ENCODE measurements around the gene ZBTB12.

ZBTB12 gene

DNA sequence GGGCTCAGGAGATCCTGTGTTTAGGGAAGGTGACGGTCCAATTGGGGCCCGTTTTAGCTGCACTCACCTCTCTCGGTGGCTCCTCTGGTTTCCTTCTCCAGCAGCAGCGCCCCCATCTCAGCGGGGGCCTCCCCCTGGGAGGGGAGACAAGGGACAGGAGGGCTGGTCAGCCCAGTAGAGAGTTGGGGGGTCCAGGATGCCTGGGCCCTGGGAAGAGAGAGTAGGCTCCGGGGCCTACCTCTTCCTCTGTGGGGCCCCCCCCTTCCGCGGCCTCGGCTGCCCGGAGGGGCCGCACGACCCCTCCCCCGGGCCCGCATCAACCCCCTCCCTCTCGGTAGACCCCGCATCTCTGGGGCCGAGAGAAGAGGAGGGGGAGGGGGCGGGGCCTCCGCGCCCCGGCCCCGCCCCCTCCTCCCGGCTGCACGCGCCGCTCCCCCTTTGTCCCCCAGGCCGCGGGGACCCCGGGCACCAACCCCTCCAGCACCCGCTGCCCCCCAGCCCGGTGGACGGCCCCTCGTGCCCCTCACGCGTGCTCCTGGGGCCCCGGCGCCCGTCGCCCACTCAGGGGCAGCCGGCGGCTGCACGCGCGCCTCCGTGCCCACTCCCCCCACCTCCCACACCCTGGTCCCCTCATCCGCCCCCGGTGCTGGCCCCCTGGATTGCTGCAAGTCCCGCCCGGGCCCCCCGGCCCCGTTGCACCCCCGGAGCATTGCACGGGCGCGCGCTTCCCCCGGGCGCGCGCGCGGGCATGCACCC lies 4.9 kb downstream of the ZBTB12 start:
- no peak for DNase-seq (ENCODE audit: low read depth)

DNA sequence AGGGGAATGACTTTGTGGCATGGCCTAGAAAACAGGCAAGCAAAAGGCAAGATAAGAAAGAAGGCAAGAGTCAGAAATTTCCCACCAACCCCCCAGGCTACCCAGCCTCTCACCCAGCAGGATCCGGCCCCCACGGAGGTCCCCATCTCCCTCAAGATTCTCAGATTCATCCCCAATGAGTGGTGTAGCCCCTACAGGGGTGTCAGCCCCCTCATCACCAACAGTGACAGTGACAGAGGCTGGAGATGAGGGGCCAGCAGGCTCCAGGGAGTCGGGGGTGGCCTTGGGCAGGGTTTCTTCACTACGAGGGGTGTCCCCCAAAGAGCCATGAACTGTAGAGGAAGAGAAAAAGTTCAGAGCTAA lies 5.4 kb downstream of the ZBTB12 start:
- no peak for DNase-seq (ENCODE audit: low read depth)

DNA sequence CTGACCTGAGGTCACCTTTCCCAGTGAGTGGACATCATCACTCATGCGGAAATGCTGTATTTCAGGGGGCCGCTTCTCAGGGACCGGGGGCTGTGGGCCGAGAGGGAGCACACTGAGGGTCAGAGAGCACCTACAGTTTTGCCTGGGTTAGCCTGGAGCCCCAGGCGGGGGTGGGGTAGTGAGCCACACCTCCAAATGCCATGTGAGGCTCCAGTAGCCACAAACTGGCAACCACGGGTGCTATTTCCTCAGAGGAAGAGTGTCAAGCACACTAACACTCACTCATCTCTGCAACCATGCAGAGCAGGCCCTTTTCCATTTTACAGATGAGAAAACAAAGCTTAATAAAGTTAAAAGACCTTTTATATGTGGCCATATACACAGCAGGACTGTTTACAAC lies 9.1 kb downstream of the ZBTB12 start:
- DNase-seq (ENCODE audit: low read depth), result no peak

DNA sequence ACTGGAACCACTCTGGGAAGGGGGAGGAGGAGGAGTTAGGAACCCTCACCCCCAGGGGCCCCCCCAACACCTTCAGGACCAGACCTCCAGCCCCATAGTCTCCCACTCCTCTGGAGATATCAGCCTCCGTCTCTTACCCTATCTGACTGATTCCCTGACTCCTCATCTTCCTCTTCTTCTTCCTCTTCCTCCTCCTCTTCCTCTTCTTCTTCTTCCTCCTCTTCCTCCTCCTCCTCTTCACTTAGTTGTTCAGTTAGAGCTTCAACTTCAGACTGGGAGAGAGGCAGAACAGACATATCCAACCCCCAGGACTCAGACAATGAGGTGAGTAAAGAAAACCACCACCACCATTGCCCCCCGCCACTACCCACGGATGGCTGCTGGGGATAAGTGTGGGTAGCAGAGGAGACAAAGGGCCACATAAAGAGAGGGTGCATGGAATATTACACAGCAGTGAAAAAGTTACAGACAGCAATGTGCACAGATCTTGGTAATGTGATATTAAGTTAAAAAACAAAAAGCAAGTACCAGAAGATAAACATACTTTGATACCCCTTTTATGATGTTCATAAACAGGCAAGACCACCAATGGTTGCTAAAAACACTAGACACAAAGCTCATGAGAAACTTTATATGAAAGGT lies 12.4 kb downstream of the ZBTB12 start:
- DNase-seq (ENCODE audit: low read depth), result no peak

DNA sequence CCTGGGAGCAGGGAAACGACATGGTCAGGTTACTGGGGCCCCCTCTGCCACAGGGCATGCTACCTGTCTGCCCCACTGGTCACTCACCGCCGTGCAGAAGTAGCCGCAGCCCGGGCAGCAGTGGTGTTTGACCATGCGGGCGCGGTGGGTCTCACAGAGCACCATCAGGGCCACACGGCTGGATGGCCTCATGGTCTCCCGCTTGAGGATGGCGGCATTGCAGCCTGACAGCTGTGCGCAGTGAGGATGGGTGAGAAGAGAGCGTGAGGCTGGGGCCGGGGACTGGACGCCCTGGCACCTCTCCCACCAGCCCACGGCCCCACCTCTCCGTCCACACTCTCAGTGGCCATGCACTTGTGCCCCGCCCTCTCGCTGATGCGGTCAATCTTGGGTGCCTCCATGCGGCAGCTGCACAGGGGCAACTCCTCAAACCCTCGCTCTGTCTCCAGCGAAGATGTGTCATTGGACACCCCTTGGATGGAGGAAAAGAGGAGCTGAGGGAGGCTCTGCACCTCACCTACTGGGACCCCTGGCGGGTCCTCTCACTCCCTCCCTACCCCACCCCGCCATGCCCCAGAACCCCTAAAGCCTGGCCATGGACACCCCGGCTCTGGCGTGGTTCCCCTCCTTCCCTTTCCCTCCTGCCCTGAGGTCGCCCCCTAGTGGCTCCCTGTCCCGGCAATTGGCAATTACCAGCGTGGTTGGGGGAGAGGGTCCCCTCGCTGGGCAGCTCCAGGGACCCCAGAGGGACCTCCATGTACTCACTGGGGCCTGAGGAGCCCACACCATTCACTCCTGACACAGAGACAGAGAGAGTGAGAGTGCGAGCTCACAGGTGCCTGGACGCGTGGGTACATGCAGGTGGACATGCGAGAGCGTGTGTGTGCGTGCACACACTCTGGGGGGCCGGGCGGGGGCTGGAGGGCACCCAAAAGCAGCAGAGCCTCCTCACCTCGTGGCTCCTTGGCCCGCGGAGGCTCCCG lies 13.3 kb downstream of the ZBTB12 start:
- DNase-seq (ENCODE audit: low read depth), result peak; percentile 32

DNA sequence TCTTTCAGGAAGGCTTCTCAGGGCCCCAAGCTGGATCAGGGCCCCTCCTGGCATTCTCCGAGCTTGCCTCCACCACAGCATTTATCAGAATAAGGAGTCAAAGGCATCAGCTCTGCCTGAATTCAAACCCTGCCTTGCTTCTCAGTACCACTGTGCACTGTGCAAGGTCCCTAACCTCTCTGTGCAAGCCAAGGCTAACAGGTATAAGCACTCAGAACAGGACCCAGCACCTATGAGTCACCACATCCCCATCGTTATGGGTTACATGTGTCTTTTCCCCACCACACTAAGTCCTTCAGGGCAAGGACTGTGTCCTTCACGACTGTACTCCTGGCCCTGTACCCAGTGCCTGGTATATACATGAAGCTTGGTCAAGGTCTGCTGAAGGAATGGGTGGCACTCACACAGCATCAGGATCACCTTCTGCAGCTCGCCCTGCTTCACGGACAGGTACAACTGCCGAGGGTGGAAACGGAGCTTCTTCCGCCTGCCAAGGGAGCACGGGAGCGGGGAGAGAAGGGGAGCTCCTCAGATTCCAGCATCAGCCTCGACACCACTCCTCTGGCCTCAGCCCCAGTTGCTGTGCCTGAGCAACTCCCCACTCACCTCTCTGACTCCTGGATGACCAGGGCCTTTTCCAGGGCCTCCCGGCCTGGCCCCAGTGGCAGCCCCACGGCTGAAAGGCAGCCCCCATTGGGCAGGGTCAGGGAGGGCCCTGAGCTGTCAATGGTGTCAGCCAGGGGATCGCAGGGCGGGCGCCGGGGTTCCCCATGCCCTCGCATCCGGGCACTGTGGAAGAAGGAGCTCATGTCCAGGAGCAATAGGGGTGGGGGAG lies 14.5 kb downstream of the ZBTB12 start:
- DNase-seq (ENCODE audit: low read depth), result no peak

DNA sequence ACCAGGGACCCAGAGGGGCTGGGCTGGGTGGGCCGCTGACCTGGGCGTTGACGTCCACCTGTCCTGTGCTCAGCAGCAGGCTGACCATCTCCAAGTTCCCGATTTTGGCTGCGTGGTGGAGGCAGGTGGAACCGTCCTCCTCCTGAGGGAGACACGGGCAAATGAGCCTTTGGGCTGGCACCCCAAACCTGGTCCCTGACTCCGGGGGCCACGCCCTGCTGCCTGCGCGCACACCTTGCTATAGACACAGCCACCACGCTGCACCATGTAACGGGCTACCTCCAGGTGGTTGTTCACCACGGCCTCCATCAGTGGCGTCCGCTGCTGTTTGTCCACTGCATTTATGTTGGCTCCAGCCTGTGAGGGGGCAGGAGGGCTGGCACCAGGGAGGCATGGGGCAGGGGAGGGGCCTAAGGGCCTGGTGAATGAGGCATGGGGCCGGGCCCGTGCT lies 15.3 kb downstream of the ZBTB12 start:
- no peak for DNase-seq (ENCODE audit: low read depth)

DNA sequence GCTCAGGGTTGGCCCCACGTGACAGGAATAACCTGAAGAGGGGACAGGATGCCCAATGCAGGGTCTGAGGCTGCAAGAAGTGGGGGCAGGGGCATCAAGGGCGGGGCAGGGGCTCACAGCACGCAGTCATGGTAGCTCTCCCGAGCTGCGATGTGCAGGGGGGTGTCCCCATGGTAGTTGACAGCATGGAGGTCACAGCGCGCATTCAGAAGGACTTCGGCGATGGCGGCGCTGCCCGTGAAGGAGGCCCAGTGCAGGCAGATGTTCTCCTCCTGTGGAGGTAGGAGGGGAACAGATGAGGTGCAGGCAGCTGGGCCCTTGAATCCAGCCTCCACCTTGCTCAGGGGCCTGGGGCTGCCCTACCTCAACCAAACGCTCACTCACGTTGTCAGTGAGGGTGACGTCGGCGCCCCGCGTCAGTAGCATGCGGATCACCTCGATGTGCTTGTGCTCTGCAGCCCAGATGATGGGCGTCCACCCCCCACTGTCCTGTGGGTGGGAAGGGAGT lies 17.3 kb downstream of the ZBTB12 start:
- DNase-seq (ENCODE audit: low read depth), result no peak

DNA sequence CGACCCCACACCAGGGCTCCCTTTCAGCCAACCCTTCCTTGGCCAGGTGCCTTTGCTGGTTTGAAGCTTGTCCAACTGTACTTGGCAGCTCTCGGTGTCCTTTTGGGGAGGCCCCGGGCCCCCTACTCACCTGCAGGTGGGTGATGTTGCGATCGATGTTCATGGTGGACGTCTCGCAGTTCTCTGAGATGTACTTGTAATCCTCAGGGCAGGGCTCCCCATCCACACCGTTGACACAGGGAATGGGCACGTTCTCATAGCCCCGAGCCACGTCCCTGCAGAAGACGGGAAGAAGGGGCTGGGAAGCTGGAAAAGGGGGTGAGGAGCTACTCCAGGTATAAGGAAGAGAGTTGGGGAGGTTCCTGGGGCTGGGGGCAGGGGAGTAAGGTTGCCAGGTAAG lies 18.2 kb downstream of the ZBTB12 start:
- DNase-seq (ENCODE audit: low read depth), result no peak

DNA sequence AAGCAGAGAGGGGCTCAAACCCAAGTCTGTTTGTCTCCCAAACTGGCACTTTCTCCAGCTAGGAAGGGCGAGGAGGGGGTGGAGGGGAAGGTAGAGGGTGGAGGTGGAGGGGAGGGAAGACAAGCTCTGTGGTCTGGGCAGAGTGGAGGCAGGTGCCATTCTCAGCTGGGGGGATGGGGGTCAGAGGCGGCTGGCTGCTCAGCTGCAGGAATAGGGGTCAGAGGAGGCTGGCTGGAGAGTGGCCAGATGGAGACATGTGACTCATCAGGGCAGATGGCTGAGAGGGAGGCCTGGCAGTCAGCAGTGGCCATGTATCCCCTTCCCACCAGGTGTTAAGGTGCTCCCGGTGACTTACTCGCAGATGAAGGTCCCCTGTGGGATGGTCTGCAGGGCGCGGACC lies 19.5 kb downstream of the ZBTB12 start:
- DNase-seq (ENCODE audit: low read depth), result no peak

DNA sequence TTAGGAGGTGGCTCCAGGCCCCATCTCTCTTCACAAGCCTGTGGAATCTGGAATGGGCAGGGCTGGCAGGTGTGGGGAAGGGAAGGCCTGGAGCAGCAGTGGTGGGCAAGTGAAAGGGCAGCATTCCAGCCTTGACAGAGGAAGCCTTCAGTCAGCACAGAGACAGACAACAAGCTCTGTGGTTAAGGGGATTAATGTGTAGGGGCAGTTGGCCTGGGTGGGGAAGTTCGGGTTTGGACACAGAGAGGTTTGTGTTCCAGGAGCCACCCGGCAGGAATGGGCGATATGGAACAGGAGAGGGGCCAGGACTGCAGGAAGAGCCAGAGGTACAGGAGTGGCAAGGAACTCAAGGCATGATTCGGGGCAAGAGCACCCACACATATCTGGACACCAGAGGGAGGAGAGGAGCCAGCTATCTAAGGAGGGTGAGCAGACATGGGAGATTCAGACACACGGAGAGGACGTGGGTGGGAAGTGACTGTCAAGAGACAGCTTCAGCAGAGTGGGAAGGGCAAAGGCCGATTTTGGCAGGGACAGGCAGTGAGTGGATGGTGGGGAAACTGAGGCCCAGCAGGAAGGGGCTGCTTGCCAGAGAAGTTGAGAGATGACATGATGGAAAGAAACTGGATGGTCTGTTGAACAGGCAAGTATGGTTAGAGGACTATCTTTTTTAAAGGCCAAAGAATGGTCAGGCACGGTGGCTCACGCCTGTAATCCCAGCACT lies 20.6 kb downstream of the ZBTB12 start:
- DNase-seq (ENCODE audit: low read depth), result no peak

DNA sequence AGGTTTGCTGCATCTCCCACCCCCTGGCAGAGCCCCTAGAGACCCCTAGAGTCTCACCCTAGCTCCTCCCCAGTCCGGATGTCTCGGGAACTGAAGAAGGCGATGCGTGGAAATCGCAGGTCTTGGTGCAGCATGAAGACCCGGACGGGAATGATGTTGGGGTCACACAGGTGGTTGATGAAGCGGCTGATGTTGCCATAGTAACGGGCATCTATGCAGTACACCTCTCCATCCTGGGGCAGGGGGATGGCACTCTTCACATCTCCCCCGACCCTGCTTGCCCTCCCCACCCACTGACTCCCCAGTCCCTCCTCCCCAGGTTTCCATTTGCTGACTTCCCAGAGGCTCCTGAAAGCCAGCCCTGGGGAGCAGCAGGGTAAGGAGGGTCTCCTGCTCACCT lies 21.3 kb downstream of the ZBTB12 start:
- DNase-seq (ENCODE audit: low read depth), result no peak

DNA sequence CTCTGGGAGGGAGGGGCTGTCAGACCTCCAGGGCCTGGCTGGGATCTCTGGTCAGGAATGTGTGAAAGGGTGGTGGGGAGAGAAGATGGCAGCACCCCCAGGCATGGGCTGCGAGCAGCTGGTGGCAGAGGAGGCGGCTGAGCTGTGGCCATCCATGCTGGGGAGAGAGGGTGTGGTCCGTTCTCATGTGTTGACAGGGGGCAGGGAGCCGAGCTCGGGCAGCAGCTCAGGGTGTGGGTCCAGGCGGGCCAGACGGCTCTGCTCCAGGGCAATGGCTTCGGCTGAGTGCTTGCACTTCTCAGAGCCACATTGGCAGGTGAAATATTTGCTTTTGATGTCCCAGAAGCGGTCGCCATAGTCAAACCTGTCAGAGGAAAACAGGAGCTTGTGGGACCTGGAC lies 22.0 kb downstream of the ZBTB12 start:
- no peak for DNase-seq (ENCODE audit: low read depth)

DNA sequence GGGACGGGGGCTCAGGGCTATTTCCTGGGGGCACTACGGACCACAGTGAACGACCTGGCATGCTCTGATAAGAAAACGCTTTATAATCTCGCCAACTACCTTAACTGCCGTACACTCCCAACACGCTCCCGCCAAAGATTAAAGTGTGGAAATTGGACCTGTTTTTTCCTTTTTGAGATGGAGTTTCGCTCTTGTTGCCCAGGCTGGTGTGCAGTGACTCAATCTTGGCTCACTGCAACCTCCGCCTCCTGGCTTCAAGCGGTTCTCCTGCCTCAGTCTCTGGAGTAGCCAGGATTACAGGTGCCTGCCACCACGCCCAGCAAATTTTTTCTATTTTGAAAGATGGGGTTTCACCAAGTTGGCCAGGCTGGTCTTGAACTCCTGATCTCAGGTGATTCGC lies 22.7 kb downstream of the ZBTB12 start:
- no peak for DNase-seq (ENCODE audit: low read depth)

DNA sequence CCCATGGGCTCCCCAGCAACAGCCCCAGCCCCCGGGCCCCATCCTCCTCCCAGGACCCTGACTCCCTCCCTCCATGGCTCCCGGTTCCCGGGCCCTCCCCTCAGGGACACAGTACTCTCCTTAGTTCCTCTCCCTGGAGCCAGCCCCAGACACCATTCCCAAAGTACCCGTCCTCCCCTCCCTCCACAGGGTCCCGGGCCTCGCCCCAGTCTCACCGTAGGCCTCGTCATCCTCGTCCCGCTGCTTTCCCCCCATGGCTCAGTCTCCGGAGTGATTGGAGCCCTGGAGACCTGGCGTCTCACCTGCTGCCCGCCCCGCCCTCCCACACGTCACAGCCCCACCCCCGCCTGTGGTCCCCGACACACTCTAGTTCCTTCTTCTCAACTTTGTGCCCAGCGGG lies 23.2 kb downstream of the ZBTB12 start, which contains the start of gene SLC44A4:
SLC44A4 (minus strand) TSS at position 272 of the 400 bp plus-strand sequence; CDS start at position 255, 17 bp downstream.
- no peak for DNase-seq (ENCODE audit: low read depth)

DNA sequence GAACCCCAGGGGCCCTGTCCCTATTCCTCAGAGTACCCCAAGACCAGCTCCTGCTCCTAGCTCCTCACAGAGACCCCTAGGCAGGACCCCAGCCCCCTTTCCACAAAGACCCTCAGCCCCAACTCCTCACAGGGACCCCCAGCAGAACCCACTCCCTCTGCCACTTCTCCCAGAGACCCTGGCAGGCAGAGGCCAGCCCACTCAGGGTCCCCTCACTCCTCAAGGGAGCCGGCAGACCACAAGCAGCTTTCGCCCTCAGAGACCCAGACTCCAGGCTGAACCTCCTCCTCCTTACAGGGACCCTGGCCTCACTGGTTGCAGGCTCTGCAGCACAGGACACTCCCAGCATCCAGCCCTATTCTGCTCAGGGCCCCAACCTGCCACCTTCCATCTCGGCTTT lies 23.7 kb downstream of the ZBTB12 start:
- no peak for DNase-seq (ENCODE audit: low read depth)

DNA sequence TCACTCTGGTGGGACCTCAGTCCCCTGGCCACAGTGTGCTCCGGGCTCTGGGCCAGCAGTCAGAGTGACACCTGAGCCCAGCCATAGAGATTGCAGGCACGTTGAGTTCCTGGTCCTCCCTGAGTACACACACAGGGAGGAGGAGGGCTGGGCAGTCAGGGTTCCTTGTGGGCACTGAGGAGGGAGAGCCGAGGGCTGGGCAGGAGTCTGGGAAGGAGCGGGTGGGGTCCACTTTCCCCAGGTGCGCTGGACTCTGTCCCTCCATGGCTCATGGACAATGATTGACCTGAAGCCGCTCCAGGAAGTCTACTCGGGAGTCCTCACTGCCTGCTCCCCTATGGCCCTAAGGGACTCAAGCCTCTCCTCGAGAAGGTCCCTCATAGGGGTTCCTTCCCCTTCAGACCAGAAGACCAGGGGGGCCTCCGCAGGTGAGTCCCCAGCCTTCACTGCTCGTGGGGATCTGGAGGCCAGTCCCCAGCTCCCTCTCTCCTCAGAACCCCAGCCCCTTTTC lies 24.2 kb downstream of the ZBTB12 start:
- DNase-seq (ENCODE audit: low read depth), result no peak

DNA sequence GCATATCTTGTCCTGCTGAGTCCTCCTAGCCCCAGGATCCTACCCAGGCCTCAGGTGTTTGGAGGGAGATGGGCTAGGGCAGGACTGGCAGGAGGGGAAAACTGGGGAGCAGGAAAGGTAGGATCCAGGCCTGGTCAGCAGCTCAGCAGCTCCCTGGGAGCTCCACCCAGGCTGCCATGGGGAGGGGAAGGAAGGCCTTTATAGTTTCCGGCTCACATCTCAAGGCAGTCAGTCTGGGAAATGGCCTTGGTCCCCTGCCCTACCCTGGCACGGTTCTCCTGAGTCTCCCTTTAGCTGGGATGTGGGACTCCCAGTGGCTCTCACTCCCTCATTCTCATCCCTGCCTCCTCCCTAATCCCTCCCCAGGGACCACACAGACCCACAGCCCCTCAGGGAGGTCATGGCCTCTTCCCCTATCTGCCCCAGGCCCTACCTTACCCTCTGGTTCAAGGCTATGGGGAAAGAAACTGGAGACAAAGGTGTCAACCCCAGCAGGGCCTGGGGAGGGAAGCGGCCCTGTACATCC lies 24.7 kb downstream of the ZBTB12 start:
- DNase-seq (ENCODE audit: low read depth), result no peak

DNA sequence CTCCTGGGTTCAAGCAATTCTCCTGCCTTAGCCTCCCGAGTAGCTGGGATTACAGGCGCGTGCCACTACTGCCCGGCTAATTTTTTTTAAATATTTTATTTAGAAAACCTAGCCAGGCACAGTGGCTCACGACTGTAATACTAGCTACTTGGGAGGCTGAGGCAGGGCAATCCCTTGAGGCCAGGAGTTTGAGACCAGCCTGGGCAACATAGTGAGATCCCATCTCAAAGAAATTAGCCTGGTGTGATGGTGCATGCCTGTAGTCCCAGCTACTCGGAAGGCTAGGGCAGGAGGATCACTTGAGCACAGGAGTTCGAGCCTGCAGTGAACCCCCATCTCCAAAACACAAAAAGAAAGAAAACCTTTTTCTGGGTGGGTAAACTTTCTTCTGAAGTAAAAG lies 25.5 kb downstream of the ZBTB12 start:
- DNase-seq (ENCODE audit: low read depth), result no peak

DNA sequence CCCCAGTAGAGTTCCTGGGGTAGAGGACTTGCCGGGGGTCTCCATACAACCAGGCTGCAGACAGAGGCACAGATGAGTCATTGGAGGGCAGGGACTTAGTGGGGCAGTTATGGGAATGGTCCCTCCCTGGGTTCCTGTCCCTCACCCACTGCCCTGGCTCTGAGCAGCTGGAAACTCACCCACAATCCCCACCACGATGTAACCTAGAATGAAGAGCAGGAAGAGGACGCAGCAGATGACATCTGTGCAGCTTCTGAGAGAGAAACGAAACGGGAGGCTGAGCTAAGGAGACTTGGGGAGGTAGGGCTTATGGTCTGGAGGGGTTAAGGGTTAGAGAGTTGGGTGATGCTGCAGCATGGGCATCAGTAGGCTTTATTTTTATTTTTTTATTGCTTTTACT lies 26.0 kb downstream of the ZBTB12 start:
- no peak for DNase-seq (ENCODE audit: low read depth)
